Measurements from ENCODE around the gene ABO.

- TF ChIP-seq CTCF (IDR thresholded peaks at IDR 0.05) (no peak), POLR2AphosphoS5 (IDR thresholded peaks at IDR 0.05) (no peak), EP300 (IDR thresholded peaks at IDR 0.05) (no peak)
These were observed 10.7 kb downstream of the ABO start for GRCh38 chr9:133264235-133264764.
